Activated naive CD4-positive, alpha-beta T cell treated with anti-CD3 and anti-CD28 coated beads, Interleukin-2, amount 50 U/mL, for 72 hours (primary cell): ENCODE results near the gene HNRNPA0. TPM values are rescaled to one million over a fixed set of nuclear protein-coding genes. Genes with fewer than 3 reads are reported as not detected.
A peak's percentile ranks its signal among the peaks of the same experiment; 100 is the strongest.

Source experiments
- ATAC-seq, 2 donors: fragments of 150-1000 bp; cut with Tn5 transposase; 2 replicates each; pipeline ENCODE4 v1.10.0; 2021; ENCODE audit warnings: mild to moderate bottlenecking in 2 of 2, moderate library complexity in 2 of 2
- DNase-seq, 2 donors: peaks; one replicate each; pipeline ENCODE4 v3.0.0; 2021 to 2022; ENCODE audit warnings: low spot score in 2 of 2
- H3K27ac Mint-ChIP-seq, 2 donors: one replicate each; pipeline ENCODE4 v1.8.0; 2022; ENCODE audit warnings: mild to moderate bottlenecking in 2 of 2, mixed read lengths in 2 of 2
- H3K36me3 Mint-ChIP-seq, 2 donors: one replicate each; pipeline ENCODE4 v1.8.0; 2022; ENCODE audit warnings: mixed read lengths in 2 of 2
- H3K9me3 Mint-ChIP-seq, 2 donors: one replicate each; pipeline ENCODE4 v1.8.0; 2022; ENCODE audit warnings: mixed read lengths in 2 of 2
- total RNA-seq, 2 donors: library from RNA; stranded (reverse); gene quantifications; one replicate each; pipeline ENCODE4 v1.2.3, GENCODE V29; 2022

HNRNPA0 gene
- total RNA-seq, 2 donors from 2014 or later = 29.0 to 53.9 TPM

DNA sequence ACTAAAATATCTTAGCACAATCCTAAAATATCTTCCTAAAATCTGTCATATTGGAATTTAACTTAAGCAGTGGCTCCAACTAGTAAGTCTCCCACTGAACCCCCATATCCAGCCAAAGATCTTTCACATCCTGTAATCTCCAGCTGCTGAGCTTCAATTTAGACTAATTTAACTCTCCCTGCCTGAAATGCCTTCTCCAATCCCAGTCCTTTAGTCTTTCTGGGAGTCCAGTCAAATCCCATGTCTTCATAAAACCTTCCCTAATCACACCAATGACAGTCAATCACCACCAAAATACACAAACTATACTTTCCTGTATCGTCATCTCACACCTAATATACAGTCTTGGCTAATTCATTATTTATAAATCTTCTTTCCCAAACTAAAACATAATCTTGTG lies 17.7 kb downstream of the HNRNPA0 start:
- ATAC-seq (no peak), DNase-seq (no peak)
- Mint-ChIP-seq H3K27ac (no peak overlapping the region), H3K9me3 (peaks cover 0 to 6% of the 10 kb centered on the region in 2 donors), H3K36me3 (peaks cover 0 to 23% of the 10 kb centered on the region in 2 donors)

DNA sequence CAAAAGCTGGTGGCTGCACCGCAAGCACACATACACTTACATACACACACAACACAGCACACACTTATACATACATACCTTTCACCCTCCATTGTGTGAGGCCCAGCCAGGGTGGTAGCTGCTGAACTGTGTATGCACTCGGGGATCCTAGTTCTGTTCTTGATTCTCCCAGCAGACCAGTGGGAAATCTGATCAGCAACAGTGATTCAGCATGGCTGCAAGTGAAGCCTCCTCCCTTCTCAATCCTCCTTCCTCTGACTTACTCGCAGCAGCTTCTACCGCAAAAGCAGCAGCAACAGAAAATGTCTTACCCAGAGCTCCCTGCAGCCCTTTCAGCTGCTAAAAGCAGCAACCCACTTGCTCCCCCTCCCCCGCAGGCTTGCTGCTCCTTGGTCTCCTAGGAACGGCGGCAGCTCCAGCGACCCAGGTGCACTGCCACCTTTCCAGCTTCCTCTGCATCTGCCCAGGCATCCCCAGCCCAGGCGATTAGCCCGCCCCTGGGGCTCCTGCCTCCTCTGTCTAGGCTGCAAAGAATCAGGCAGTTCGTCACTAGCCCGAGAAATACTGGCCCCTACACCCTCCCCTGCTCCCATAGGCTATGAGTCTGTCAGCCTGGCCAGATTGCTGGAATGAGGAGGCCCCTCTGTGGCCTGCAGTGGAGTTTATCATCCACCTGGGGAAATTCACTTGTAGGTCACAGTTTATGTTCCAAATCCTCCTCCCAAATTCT lies 18.4 kb downstream of the HNRNPA0 start, which contains the start of gene KLHL3:
TSS of gene KLHL3 (minus strand) at position 535 of the 730 bp plus-strand sequence. CDS start at position 92, 443 bp downstream.
- H3K36me3 Mint-ChIP-seq = peaks cover 0 to 25% of the 10 kb centered on the region in 2 donors
- ATAC-seq = peak; percentile 7 to 13

DNA sequence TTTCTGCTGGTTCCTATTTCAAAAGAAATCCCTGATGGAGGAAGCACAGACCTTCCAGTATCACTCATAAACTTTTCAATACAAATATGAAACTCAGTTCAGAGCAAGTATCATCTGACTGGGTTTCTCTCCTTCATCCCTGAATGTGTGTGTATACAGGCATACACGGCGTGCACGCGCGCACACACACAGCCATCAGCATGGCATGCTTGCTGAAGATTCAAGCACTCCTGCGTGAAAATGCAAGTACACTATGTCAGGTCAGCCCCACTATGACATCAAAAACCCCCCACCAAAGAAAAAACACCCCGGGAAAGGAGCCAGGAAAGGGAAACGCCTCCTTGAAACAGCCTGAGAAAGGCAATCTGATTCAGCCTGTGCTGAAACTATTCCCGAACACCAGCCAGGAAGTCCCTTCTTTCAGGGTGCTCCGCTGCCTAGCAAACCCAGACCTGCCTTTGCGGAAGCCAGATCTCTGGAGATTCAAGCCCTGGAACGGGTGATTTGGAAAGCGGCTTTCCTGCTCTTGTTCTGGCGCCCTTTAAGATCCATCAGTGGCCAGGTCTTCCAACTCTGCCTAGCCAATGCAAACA lies 19.1 kb downstream of the HNRNPA0 start:
- DNase-seq (peak in 1 of 2 donors; percentile 11), ATAC-seq (no peak)
- H3K36me3 Mint-ChIP-seq = peaks cover 0 to 25% of the 10 kb centered on the region in 2 donors
- no peak overlapping the region for H3K27ac Mint-ChIP-seq
- H3K9me3 Mint-ChIP-seq = peaks cover 0 to 6% of the 10 kb centered on the region in 2 donors

More for the DNA sequence above, 18.4 kb downstream of the HNRNPA0 start, which contains the start of gene KLHL3:
- peaks cover 0 to 6% of the 10 kb centered on the region in 2 donors for H3K9me3 Mint-ChIP-seq
- DNase-seq = peak in 1 of 2 donors; percentile 39
- H3K27ac Mint-ChIP-seq = no peak within 1 kb of the TSS

DNA sequence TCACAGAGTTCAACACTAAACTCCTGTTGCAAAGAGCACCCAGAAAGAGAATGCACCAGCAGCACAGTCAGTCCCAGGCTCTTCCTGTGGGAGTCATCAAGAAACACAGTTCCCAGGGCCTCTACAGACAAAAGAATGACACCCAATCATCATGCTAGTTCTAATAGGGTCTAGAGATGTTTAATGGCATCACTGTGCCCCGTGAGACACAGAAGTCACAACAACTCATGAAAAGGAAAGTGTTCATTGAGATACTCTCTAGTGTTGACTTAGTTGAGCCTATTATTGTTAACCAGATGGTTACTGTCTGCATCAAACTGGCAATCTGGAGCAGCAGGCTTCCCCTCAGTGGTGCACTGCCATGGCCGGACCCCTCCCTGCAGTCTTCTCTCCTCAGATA lies 19.8 kb downstream of the HNRNPA0 start:
- ATAC-seq = no peak
- no peak overlapping the region for H3K27ac Mint-ChIP-seq

GRCh38 chr5:137733922-137734321 lies 20.2 kb downstream of the HNRNPA0 start:
- Mint-ChIP-seq H3K27ac (no peak overlapping the region), H3K9me3 (peaks cover 0 to 4% of the 10 kb centered on the region in 2 donors), H3K36me3 (peaks cover 0 to 20% of the 10 kb centered on the region in 2 donors)
- DNase-seq = no peak
- no peak for ATAC-seq

More for the DNA sequence above, 19.8 kb downstream of the HNRNPA0 start:
- no peak for DNase-seq
- Mint-ChIP-seq H3K36me3 (peaks cover 0 to 24% of the 10 kb centered on the region in 2 donors), H3K9me3 (peaks cover 0 to 6% of the 10 kb centered on the region in 2 donors)

- no peak for DNase-seq
- no peak for ATAC-seq
- Mint-ChIP-seq H3K36me3 (peaks cover 0 to 11% of the 10 kb centered on the region in 2 donors), H3K9me3 (no peaks in the 10 kb centered on the region), H3K27ac (no peak overlapping the region)
Measured at GRCh38 chr5:137733006-137733405, 21.2 kb downstream of the HNRNPA0 start.

DNA sequence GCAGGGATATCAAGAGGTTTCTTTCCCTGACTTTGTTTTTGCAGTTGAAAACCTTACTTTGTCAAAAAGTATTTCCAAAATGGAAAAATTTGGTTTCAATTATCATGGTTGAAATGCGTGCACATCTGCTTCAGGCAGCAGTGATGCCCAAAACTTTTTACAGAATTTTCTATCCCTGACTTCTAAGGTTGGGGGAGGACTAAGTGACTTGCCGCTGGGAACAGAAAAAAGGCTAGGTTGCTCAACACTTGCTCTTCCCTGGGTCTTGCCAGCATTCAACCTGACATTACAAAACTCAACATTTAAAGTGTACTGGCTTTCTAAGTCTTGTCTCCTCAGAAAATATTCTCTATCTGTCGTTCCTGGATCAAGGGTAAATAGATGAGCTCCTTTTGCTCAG lies 23.0 kb downstream of the HNRNPA0 start:
- Mint-ChIP-seq H3K36me3 (peaks cover 0 to 9% of the 10 kb centered on the region in 2 donors), H3K27ac (peak overlapping the region in 1 of 2 donors; percentile 24), H3K9me3 (no peaks in the 10 kb centered on the region)
- DNase-seq (no peak), ATAC-seq (no peak)

- DNase-seq = no peak
- Mint-ChIP-seq H3K27ac (no peak overlapping the region), H3K9me3 (no peaks in the 10 kb centered on the region), H3K36me3 (peaks cover 0 to 9% of the 10 kb centered on the region in 2 donors)
- no peak for ATAC-seq
Measured at GRCh38 chr5:137730336-137730735, 23.8 kb downstream of the HNRNPA0 start.

DNA sequence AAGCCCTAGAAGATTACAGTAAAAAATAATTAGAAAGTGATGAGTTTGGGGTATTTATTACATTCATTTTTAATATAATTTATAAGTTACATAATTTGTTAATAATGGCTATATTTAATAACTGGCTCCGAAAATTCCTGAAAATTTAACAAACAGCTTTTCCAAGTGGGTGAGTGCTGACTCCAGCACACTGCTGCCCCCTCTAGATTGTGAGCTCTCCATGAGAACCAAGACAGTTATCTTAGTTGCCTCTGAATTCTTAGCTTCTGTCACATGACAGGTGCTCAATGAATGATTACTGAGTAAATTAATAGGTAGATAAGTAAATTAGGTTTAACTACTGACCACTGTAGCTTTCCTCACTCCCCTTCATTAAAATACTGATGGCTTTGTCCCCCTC lies 26.1 kb downstream of the HNRNPA0 start:
- Mint-ChIP-seq H3K36me3 (peaks cover 0 to 9% of the 10 kb centered on the region in 2 donors), H3K27ac (no peak overlapping the region), H3K9me3 (no peaks in the 10 kb centered on the region)
- DNase-seq = no peak
- ATAC-seq = no peak

DNA sequence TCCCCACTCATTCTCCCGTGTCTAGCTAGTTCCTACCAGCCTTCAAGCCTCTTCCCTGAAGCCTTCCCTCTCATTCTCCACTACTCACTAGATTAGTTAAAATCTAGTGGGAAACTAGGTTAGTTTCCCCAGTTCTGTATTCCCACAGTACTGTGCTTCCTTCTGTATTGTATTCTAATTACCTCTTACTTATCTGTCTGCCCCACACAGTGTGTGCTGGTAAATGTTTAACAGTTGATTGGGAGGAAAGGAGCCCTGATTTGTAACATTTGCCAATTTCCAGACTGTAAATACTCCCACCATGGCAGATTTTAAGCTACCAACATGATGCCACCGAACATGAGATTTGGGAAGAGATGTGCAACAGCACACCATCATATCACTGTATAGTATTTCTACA lies 26.5 kb downstream of the HNRNPA0 start:
- no peak for DNase-seq
- ATAC-seq = no peak
- Mint-ChIP-seq H3K27ac (no peak overlapping the region), H3K9me3 (no peaks in the 10 kb centered on the region), H3K36me3 (peaks cover 0 to 9% of the 10 kb centered on the region in 2 donors)

GRCh38 chr5:137724251-137724650 lies 29.9 kb downstream of the HNRNPA0 start:
- no peaks in the 10 kb centered on the region for H3K9me3 Mint-ChIP-seq
- no peak overlapping the region for H3K27ac Mint-ChIP-seq
- DNase-seq = no peak
- H3K36me3 Mint-ChIP-seq = no peaks in the 10 kb centered on the region
- no peak for ATAC-seq

DNA sequence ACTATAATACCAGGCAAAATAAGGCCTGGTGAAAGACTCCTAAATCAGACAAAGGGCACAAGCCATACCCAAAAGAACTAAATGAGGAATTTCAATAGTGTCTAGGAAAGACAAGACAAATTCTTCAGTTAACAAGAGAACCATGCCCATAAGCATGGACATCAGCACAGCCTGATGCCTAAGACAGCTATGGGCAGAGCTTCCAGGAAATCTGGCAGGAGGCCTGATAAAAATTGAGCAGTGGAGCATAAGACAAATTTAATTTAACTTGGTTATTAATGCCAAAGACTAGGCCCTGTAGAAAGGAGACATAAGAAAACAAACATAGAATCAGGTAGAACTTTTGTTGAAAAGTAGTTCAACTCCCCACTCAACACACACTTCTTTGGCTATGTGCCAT lies 35.6 kb downstream of the HNRNPA0 start:
- Mint-ChIP-seq H3K27ac (no peak overlapping the region), H3K9me3 (peaks cover 0 to 5% of the 10 kb centered on the region in 2 donors), H3K36me3 (peaks cover 11 to 19% of the 10 kb centered on the region in 2 donors)
- ATAC-seq (no peak), DNase-seq (no peak)

DNA sequence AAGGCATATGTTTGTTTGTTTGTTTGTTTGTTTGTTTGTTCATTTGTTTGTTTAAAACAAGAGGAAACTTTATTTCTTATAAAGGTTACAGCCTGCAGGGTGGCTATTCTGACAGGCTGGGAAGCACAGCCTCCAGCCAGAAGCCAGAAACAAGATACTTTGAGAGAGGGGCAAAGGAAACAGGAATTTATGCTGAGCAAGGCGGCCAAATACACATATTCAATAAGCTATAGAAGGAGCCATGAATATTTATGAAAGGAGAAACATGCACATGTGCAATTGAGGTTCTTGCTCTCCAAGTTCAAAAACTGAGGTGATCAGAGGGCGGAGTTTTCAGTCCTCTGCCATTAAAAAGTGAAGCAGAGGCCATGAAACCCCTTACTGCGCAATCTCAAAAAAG lies 37.8 kb downstream of the HNRNPA0 start:
- H3K27ac Mint-ChIP-seq = no peak overlapping the region
- peaks cover 0 to 12% of the 10 kb centered on the region in 2 donors for H3K9me3 Mint-ChIP-seq
- H3K36me3 Mint-ChIP-seq = peaks cover 11 to 31% of the 10 kb centered on the region in 2 donors
- ATAC-seq (no peak), DNase-seq (no peak)

DNA sequence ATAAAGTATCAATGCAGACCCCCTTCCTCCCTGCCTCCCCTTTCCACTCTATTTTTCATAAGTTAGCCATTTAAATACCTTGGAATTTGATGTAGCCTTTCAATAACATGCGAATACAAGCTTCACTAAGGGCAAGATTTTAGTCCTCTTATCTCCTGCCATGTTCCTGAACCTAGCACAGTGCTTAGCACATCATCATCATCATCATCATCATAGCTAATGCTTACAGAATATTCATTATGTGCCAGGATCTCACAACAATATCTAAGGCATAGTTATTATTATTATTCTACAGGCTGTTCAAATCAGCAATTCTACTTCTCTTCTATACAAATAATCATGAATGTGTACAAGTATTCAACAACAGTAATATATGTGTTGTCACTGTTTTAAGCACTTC lies 38.7 kb downstream of the HNRNPA0 start:
- peaks cover 11 to 39% of the 10 kb centered on the region in 2 donors for H3K36me3 Mint-ChIP-seq
- DNase-seq (no peak), ATAC-seq (no peak)
- no peak overlapping the region for H3K27ac Mint-ChIP-seq
- H3K9me3 Mint-ChIP-seq = peaks cover 0 to 12% of the 10 kb centered on the region in 2 donors

- DNase-seq (no peak), ATAC-seq (no peak)
- no peak overlapping the region for H3K27ac Mint-ChIP-seq
- H3K9me3 Mint-ChIP-seq = peaks cover 0 to 12% of the 10 kb centered on the region in 2 donors
- H3K36me3 Mint-ChIP-seq = peaks cover 11 to 39% of the 10 kb centered on the region in 2 donors
Measured at GRCh38 chr5:137714946-137715345, 39.2 kb downstream of the HNRNPA0 start.

- ATAC-seq = no peak
- Mint-ChIP-seq H3K27ac (no peak overlapping the region), H3K36me3 (peaks cover 11 to 39% of the 10 kb centered on the region in 2 donors), H3K9me3 (peaks cover 0 to 12% of the 10 kb centered on the region in 2 donors)
- no peak for DNase-seq
Measured at GRCh38 chr5:137714494-137714893, 39.7 kb downstream of the HNRNPA0 start.

DNA sequence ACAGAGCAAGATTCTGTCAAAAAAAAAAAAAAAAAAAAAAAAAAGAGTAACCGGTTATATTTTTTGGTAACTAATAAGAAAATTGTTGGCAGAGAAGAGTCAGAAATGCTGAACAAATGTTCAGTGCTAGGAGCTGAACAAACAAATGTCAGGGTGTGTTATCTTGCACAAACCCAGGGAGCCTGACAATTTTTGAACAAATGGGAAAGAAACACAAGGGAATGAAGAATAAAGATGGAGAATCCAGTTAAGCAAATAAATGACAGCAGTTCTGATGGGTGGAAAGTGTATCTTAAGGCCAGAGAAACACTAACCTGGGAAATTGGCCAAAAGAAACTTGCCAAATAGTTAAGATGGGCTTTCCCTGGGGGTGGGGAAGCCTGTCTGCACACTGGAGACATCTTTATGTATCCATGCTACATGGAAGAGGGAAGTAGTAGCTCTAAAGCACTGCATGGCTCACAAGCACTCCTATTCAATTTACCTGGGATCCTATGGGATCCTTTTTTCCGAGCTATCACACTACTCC lies 42.0 kb downstream of the HNRNPA0 start:
- DNase-seq (no peak), ATAC-seq (no peak)
- no peak overlapping the region for H3K27ac Mint-ChIP-seq
- peaks cover 0 to 12% of the 10 kb centered on the region in 2 donors for H3K9me3 Mint-ChIP-seq
- peaks cover 18 to 51% of the 10 kb centered on the region in 2 donors for H3K36me3 Mint-ChIP-seq
